ENCODE measurements around the gene C1QTNF5. TPM values are rescaled to one million over a fixed set of nuclear protein-coding genes. Genes with fewer than 3 reads are reported as not detected.

The C1QTNF5 gene
- total RNA-seq, 1 experiment from 2014 or later = 0.33 TPM

DNA sequence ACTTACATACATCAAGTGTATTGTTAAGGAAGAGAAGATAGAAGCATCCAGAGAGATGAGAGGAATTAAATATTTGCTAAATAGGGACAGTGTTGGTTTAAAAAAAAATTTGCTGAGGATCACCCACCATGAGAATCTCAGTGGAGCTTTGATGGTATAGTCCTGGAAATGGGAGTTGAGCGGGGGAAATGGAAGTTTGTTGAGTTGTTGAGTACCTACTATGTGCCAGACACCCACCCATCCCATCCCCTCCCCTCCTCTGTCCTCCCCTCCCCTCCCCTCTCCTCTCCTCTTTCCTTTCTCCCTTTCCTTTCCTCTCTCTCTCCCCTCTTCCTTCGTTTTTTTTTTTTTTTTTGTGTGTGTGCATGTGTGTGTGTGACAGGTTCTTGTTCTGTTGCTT is 10.5 kb upstream of the C1QTNF5 start:
- H2BK20ac ChIP-seq (ENCODE audit: low read depth, low read length, poor library complexity, severe bottlenecking) = no peak overlapping the region

More for the DNA sequence above, 10.5 kb upstream of the C1QTNF5 start:
- H2BK5ac ChIP-seq (ENCODE audit: insufficient read length, low read length) = no peak overlapping the region
- Mint-ChIP-seq H3K36me3 (ENCODE audit: insufficient read depth in 1 of 3, low read depth in 3 of 3) (no peaks in the 10 kb centered on the region), H3K4me1 (peaks cover 19 to 25% of the 10 kb centered on the region in 2 experiments), H3K4me3 (no peak overlapping the region), H3K9me3 (0 out of 5 replicates have a peak, but pooled peaks cover 0 to 4% of the 10 kb centered on the region in 2 experiments), H3K27me3 (ENCODE audit: low read depth) (peaks cover 63% of the 10 kb centered on the region), H3K27ac (peak overlapping the region in 1 of 3 experiments; percentile 40; a peak in 2 of 7 replicates)
- H3K27ac ChIP-seq (ENCODE audit: insufficient read length, low read depth, low read length) = no peak overlapping the region
- H4K91ac ChIP-seq (ENCODE audit: insufficient read length, low read depth, low read length) = no peak overlapping the region
- no peak overlapping the region for H2BK12ac ChIP-seq (ENCODE audit: insufficient read length, low read depth, low read length)
- H3K79me2 ChIP-seq (ENCODE audit: insufficient read depth, low read length) = no peaks in the 10 kb centered on the region
- H3K23ac ChIP-seq (ENCODE audit: insufficient read length, low read depth, low read length) = no peak overlapping the region
- H2BK120ac ChIP-seq (ENCODE audit: low read depth, low read length, poor library complexity, severe bottlenecking) = no peak overlapping the region
- H3K4ac ChIP-seq (ENCODE audit: low read depth, low read length) = no peak overlapping the region
- H3K18ac ChIP-seq (ENCODE audit: insufficient read length, low read depth, low read length) = no peak overlapping the region
- H4K8ac ChIP-seq (replicated peaks; ENCODE audit: insufficient read length, low read depth, low read length) = no peak overlapping the region
- H3K4me2 ChIP-seq (ENCODE audit: insufficient read depth, insufficient read length, low read length) = no peak overlapping the region
- H2AFZ ChIP-seq (ENCODE audit: low read length) = no peak overlapping the region
- no peak overlapping the region for H4K5ac ChIP-seq (ENCODE audit: insufficient read length, low read depth, low read length)
- no peak overlapping the region for H3K56ac ChIP-seq (ENCODE audit: insufficient read length, low read depth, low read length)
- no peaks in the 10 kb centered on the region for H3K79me1 ChIP-seq (ENCODE audit: insufficient read depth, low read depth, low read length, poor library complexity, severe bottlenecking)
- TF ChIP-seq CTCF (conservative IDR thresholded peaks at IDR 0.05) = no peak
- no peak overlapping the region for H3K9ac ChIP-seq (ENCODE audit: extremely low read depth, insufficient read length, low read length)
- no peaks in the 10 kb centered on the region for H3K23me2 ChIP-seq (ENCODE audit: insufficient read length, low read depth, low read length, poor library complexity, severe bottlenecking)
- no peak overlapping the region for H3K14ac ChIP-seq (ENCODE audit: insufficient read depth, low read length)
- no peak overlapping the region for H3T11ph ChIP-seq (ENCODE audit: low read length)
- no peak overlapping the region for H2BK15ac ChIP-seq (ENCODE audit: low read depth, low read length)
- H3K27me3 ChIP-seq (ENCODE audit: insufficient read depth, low read length) = no peaks in the 10 kb centered on the region
- no peaks in the 10 kb centered on the region; the same call in 1 of the 2 replicates for H3K4me1 ChIP-seq (ENCODE audit: insufficient read depth, low read length)
- WGBS (ENCODE audit: extremely low coverage, insufficient read length, low lambda C conversion rate) = no CpG with 5 or more reads among the region's 2 CpGs
- no peaks in the 10 kb centered on the region for H3K9me3 ChIP-seq (ENCODE audit: control insufficient read depth, low read depth, low read length)
- H4K20me1 ChIP-seq (ENCODE audit: control insufficient read depth, insufficient read depth, insufficient read length) = no peaks in the 10 kb centered on the region
- H2AK5ac ChIP-seq (ENCODE audit: insufficient read length, low read length) = no peak overlapping the region
- DNase-seq = no peak

All from H9 (cell line).